ENCODE results near the gene AKAP9. TPM values are rescaled to one million over a fixed set of nuclear protein-coding genes. Genes with fewer than 3 reads are reported as not detected.
"Not testable (repeated sequence)": the region's sequence is repeated elsewhere in the genome, so short reads cannot be mapped to it uniquely, and the experiment has no call there.

AKAP9 gene
- total and polyA plus RNA-seq, 4 donors, result 13.8 to 81.2 (median 38.6) TPM

DNA sequence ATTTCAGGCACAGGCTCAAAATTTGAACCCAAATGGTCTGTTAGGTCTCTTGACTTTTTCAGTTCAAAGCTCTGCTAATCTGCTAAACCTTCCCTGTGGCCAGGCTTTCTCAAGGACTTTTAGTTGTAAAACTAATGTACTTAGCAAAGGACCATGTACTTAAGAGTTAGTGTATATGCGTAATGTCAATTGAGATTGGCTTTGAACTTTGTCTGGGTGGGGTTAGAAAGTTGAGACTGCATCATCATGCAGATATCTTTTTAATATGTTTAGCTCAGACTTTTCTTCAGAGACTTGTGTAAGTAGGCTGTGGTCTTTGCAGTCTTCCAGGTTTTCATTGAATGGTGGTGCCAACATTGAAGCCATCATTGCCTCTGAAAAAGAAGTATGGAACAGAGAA is 159.9 kb downstream of the AKAP9 start:
- no peaks in the 10 kb centered on the region for H3K4me1 ChIP-seq (ENCODE audit: control insufficient read depth in 1 of 2, insufficient read depth in 2 of 2, low read length in 2 of 2)
- DNase-seq, result no peak
- H3K27me3 ChIP-seq (ENCODE audit: control insufficient read depth in 1 of 2, insufficient read depth in 2 of 2, low read length in 1 of 2), result no peaks in the 10 kb centered on the region
- ATAC-seq (ENCODE audit: low FRiP score), result no peak
- H3K27ac ChIP-seq (ENCODE audit: low read depth in 1 of 2, low read length in 2 of 2), result no peak overlapping the region
- H3K9me3 ChIP-seq (ENCODE audit: control insufficient read depth, low read length), result no peaks in the 10 kb centered on the region
- 97 to 98% methylated on average over 1 of the region's 1 CpG for WGBS, 2 donors
- intact Hi-C loops (cut with DNase I), result loop anchor here in 1 of 2 donors (10.0 kb wide), 1 partner anchor 124 kb away; no protein-coding TSS in a partner anchor
- H3K4me3 ChIP-seq (ENCODE audit: low read length in 2 of 2), result no peak overlapping the region
- peaks cover 7 to 15% of the 10 kb centered on the region in 2 donors for H3K36me3 ChIP-seq (ENCODE audit: control insufficient read depth in 1 of 2, insufficient read depth in 2 of 2, low read length in 1 of 2)

DNA sequence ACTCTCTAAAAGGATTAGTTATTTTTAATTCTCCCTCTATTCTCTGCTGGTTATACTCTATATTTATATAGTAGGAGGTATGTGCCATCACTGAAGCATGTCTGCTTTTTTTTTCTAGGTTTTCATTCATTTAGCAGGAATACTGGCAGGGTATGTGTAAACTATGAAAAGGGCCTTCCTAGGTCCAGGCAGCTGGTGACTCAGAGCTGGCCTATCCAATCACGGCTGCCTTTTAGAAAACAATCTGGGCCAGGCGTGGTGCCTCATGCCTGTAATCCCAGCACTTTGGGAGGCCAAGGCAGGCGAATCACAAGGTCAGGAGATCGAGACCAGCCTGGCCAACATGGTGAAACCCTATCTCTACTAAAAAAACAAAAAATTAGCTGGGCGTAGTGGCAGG is 162.2 kb downstream of the AKAP9 start:
- not testable (repeated sequence) for H3K27ac ChIP-seq (ENCODE audit: low read depth in 1 of 2, low read length in 2 of 2); DNase-seq; H3K9me3 ChIP-seq (ENCODE audit: control insufficient read depth, low read length); H3K4me3 ChIP-seq (ENCODE audit: low read length in 2 of 2); H3K36me3 ChIP-seq (ENCODE audit: control insufficient read depth in 1 of 2, insufficient read depth in 2 of 2, low read length in 1 of 2); H3K27me3 ChIP-seq (ENCODE audit: control insufficient read depth in 1 of 2, insufficient read depth in 2 of 2, low read length in 1 of 2); H3K4me1 ChIP-seq (ENCODE audit: control insufficient read depth in 1 of 2, insufficient read depth in 2 of 2, low read length in 2 of 2); ATAC-seq (ENCODE audit: low FRiP score)
- WGBS, 2 donors, result 95 to 96% methylated on average over 5 of the region's 5 CpGs
- intact Hi-C loops (cut with DNase I), result loop anchor here in 1 of 2 donors (10.0 kb wide), 1 partner anchor 122 kb away; no protein-coding TSS in a partner anchor

DNA sequence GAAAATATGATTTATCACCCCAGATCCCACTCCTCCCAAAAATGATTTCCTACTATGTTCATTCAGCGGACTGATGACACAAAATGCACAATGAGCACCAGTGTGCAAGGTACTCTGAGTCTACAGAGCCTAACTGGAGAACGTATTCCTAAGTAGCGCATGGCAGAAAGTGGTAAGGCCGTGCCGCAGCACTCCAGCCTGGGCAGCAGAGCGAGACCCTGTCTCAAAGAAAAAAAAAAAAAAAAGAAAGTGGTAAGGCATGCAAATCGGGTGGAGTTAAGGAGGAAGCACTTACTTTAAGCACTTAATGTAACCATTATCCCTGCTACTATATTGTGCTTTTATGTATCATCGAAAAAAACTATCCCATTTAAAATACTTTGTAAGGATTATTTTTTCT is 168.2 kb downstream of the AKAP9 start:
- Histone ChIP-seq H3K27me3 (ENCODE audit: control insufficient read depth in 1 of 2, insufficient read depth in 2 of 2, low read length in 1 of 2) (no peaks in the 10 kb centered on the region), H3K4me1 (ENCODE audit: control insufficient read depth in 1 of 2, insufficient read depth in 2 of 2, low read length in 2 of 2) (no peaks in the 10 kb centered on the region), H3K4me3 (ENCODE audit: low read length in 2 of 2) (no peak overlapping the region), H3K27ac (ENCODE audit: low read depth in 1 of 2, low read length in 2 of 2) (no peak overlapping the region), H3K9me3 (ENCODE audit: control insufficient read depth, low read length) (no peaks in the 10 kb centered on the region), H3K36me3 (ENCODE audit: control insufficient read depth in 1 of 2, insufficient read depth in 2 of 2, low read length in 1 of 2) (no peaks in the 10 kb centered on the region)
- no peak for ATAC-seq (ENCODE audit: low FRiP score)
- DNase-seq, result no peak
- intact Hi-C loops (cut with DNase I), result loop anchor here in 1 of 2 donors (10.0 kb wide), 1 partner anchor 116 kb away; no protein-coding TSS in a partner anchor
- 92 to 97% methylated on average over 8 of the region's 8 CpGs for WGBS, 2 donors

DNA sequence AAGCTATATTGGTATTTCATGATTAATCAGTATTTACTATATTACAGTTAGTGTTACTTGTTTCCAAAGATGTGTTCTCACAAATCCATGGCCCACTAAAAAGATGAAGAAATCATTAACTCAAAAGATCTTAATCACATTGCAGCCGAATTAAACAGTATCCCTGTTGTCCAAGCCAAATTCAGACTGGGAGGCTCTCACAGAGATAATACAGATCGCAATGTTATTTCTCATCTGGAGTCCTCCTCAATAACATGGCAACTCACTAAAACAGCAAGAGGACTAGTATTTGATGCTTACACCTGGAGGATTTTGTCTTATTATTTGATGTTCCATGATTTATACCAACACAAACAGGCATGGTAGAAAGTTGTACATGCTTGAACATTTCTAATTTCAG is 170.2 kb downstream of the AKAP9 start:
- DNase-seq (no peak), ATAC-seq (ENCODE audit: low FRiP score) (no peak)
- intact Hi-C loops (cut with DNase I), result no loop called here
- peaks cover 0 to under 1% of the 10 kb centered on the region in 2 donors for H3K36me3 ChIP-seq (ENCODE audit: control insufficient read depth in 1 of 2, insufficient read depth in 2 of 2, low read length in 1 of 2)
- H3K27ac ChIP-seq (ENCODE audit: low read depth in 1 of 2, low read length in 2 of 2), result no peak overlapping the region
- H3K27me3 ChIP-seq (ENCODE audit: control insufficient read depth in 1 of 2, insufficient read depth in 2 of 2, low read length in 1 of 2), result no peaks in the 10 kb centered on the region
- no peak overlapping the region for H3K4me3 ChIP-seq (ENCODE audit: low read length in 2 of 2)
- 85 to 88% methylated on average over 2 of the region's 2 CpGs for WGBS, 2 donors
- H3K4me1 ChIP-seq (ENCODE audit: control insufficient read depth in 1 of 2, insufficient read depth in 2 of 2, low read length in 2 of 2), result no peaks in the 10 kb centered on the region
- no peaks in the 10 kb centered on the region for H3K9me3 ChIP-seq (ENCODE audit: control insufficient read depth, low read length)

DNA sequence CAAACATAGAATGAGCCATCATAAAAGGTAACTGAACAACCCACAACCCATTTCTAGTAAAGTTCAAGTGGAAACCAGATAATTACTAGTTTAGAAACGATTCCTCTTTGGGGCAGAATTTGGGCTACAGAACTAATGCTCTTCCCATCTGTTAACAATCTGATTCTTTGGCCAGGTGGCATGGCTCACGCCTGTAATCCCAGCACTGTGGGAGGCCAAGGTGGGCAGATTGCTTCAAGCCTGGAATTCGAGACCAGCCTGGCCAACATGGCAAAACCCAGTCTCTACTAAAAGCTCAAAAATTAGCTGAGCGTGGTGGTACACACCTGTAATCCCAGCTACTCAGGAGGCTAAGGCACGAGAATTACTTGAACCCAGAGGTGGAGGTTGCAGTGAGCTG is 175.2 kb downstream of the AKAP9 start:
- H3K27me3 ChIP-seq (ENCODE audit: control insufficient read depth in 1 of 2, insufficient read depth in 2 of 2, low read length in 1 of 2), result no peaks in the 10 kb centered on the region
- DNase-seq (no peak), ATAC-seq (ENCODE audit: low FRiP score) (no peak)
- H3K4me1 ChIP-seq (ENCODE audit: control insufficient read depth in 1 of 2, insufficient read depth in 2 of 2, low read length in 2 of 2), result no peaks in the 10 kb centered on the region
- H3K4me3 ChIP-seq (ENCODE audit: low read length in 2 of 2), result no peak overlapping the region
- H3K27ac ChIP-seq (ENCODE audit: low read depth in 1 of 2, low read length in 2 of 2), result no peak overlapping the region
- WGBS, 2 donors, result 96 to 97% methylated on average over 5 of the region's 5 CpGs
- H3K9me3 ChIP-seq (ENCODE audit: control insufficient read depth, low read length), result no peaks in the 10 kb centered on the region
- intact Hi-C loops (cut with DNase I), result no loop called here
- H3K36me3 ChIP-seq (ENCODE audit: control insufficient read depth in 1 of 2, insufficient read depth in 2 of 2, low read length in 1 of 2), result peaks cover 0 to 2% of the 10 kb centered on the region in 2 donors

DNA sequence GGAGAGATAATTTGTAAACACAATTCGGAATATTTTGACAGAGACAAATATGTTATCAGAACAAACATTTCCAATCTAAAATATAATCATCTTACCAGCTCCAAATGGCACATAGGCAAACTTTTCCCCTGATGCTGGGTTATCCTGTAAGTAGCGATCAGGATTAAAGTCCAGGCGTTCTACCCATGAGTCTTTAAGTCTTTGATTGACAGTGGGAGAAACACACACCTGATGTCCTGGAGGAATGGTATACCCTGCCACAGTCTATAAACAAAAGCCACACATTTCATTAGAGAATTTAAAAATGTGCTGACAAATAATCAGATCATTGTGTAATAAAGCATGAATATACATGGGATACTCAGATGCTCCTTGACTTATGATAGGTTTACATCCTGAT is 176.3 kb downstream of the AKAP9 start:
- no peak for DNase-seq
- no peak overlapping the region for H3K27ac ChIP-seq (ENCODE audit: low read depth in 1 of 2, low read length in 2 of 2)
- H3K27me3 ChIP-seq (ENCODE audit: control insufficient read depth in 1 of 2, insufficient read depth in 2 of 2, low read length in 1 of 2), result no peaks in the 10 kb centered on the region
- intact Hi-C loops (cut with DNase I), result no loop called here
- 91 to 96% methylated on average over 3 of the region's 3 CpGs for WGBS, 2 donors
- H3K4me3 ChIP-seq (ENCODE audit: low read length in 2 of 2), result no peak overlapping the region
- no peaks in the 10 kb centered on the region for H3K4me1 ChIP-seq (ENCODE audit: control insufficient read depth in 1 of 2, insufficient read depth in 2 of 2, low read length in 2 of 2)
- H3K36me3 ChIP-seq (ENCODE audit: control insufficient read depth in 1 of 2, insufficient read depth in 2 of 2, low read length in 1 of 2), result peaks cover 0 to 4% of the 10 kb centered on the region in 2 donors
- H3K9me3 ChIP-seq (ENCODE audit: control insufficient read depth, low read length), result no peaks in the 10 kb centered on the region
- no peak for ATAC-seq (ENCODE audit: low FRiP score)

DNA sequence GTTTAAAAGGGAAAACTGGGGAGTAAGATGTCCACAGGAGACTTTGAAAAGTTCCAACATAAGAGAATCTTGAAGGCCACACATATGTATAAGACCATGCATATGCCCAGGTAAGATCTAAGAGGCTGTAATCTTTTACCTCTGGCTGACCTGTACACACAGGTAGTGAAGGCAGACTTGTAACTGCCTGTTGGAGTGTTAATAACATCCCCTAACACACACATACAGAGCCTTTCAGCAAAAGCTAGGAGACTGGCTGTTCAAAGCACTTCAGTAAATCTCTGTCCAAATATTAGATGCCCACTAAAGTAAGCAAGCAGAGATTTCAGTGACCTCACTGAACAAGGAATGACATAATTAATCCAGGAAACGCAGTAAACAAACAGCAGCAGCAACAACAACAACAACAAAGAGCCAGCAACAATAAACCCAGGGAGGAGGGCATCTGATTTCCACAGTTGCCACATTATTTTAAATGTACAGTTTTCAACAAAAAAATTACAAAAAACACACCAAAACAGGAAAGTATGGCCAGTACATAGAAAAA is 178.6 kb downstream of the AKAP9 start:
- DNase-seq (no peak), ATAC-seq (ENCODE audit: low FRiP score) (no peak)
- Histone ChIP-seq H3K27ac (ENCODE audit: low read depth in 1 of 2, low read length in 2 of 2) (no peak overlapping the region), H3K4me3 (ENCODE audit: low read length in 2 of 2) (no peak overlapping the region), H3K9me3 (ENCODE audit: control insufficient read depth, low read length) (no peaks in the 10 kb centered on the region), H3K4me1 (ENCODE audit: control insufficient read depth in 1 of 2, insufficient read depth in 2 of 2, low read length in 2 of 2) (no peaks in the 10 kb centered on the region), H3K27me3 (ENCODE audit: control insufficient read depth in 1 of 2, insufficient read depth in 2 of 2, low read length in 1 of 2) (no peaks in the 10 kb centered on the region), H3K36me3 (ENCODE audit: control insufficient read depth in 1 of 2, insufficient read depth in 2 of 2, low read length in 1 of 2) (peaks cover 0 to 4% of the 10 kb centered on the region in 2 donors)
- intact Hi-C loops (cut with DNase I), result no loop called here
- 92 to 94% methylated on average over 1 of the region's 1 CpG for WGBS, 2 donors

DNA sequence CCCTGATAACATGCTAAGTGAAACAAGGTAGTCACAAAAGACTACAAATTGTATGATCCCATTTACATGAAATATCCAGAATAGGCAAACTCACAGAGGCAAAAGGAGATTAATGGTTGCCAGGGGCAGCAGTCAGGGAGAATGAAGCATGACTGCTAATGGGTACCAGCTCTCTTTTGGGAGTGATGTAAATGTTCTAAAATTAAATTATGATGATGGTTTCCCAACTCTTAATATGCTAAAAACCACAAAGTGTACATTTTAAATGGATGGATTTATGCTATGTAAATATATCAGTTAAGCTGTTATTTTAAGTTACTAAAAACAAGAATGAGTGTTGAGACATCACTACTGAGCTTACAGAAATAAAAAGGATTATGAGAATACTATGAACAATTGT is 181.0 kb downstream of the AKAP9 start:
- ATAC-seq (ENCODE audit: low FRiP score) (no peak), DNase-seq (no peak)
- H3K4me1 ChIP-seq (ENCODE audit: control insufficient read depth in 1 of 2, insufficient read depth in 2 of 2, low read length in 2 of 2), result no peaks in the 10 kb centered on the region
- intact Hi-C loops (cut with DNase I), result no loop called here
- H3K9me3 ChIP-seq (ENCODE audit: control insufficient read depth, low read length), result no peaks in the 10 kb centered on the region
- no peak overlapping the region for H3K4me3 ChIP-seq (ENCODE audit: low read length in 2 of 2)
- H3K27me3 ChIP-seq (ENCODE audit: control insufficient read depth in 1 of 2, insufficient read depth in 2 of 2, low read length in 1 of 2), result no peaks in the 10 kb centered on the region
- peaks cover 0 to 2% of the 10 kb centered on the region in 2 donors for H3K36me3 ChIP-seq (ENCODE audit: control insufficient read depth in 1 of 2, insufficient read depth in 2 of 2, low read length in 1 of 2)
- H3K27ac ChIP-seq (ENCODE audit: low read depth in 1 of 2, low read length in 2 of 2), result no peak overlapping the region

DNA sequence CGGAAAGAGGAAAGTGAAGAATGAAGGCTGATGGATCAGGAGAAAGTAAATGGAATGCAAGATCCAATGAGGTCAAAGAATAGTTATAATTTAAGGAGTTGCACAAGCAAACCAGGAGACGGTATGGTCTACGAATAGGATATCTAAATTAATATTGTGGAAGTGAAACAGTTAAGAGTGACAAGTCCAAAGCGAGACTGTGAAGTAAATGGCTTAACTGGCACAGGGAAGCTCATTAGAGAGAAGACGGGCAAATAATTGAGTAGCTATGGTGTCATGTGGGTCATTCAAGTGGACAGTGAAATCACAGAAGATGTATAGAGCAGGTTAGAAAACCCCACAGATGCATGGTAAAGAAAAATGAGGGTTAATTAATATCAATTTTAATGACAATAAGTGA is 190.4 kb downstream of the AKAP9 start:
- no peak overlapping the region for H3K27ac ChIP-seq (ENCODE audit: low read depth in 1 of 2, low read length in 2 of 2)
- 91 to 94% methylated on average over 5 of the region's 5 CpGs for WGBS, 2 donors
- H3K4me3 ChIP-seq (ENCODE audit: low read length in 2 of 2), result no peak overlapping the region
- DNase-seq (no peak), ATAC-seq (ENCODE audit: low FRiP score) (no peak)
- no peaks in the 10 kb centered on the region for H3K4me1 ChIP-seq (ENCODE audit: control insufficient read depth in 1 of 2, insufficient read depth in 2 of 2, low read length in 2 of 2)
- intact Hi-C loops (cut with DNase I), result loop anchor here in 1 of 2 donors (5.0 to 10.0 kb wide), 4 partner anchors 46 to 396 kb away; partner anchors contain the start of genes AKAP9, GATAD1, LRRD1 and PEX1
- H3K27me3 ChIP-seq (ENCODE audit: control insufficient read depth in 1 of 2, insufficient read depth in 2 of 2, low read length in 1 of 2), result no peaks in the 10 kb centered on the region
- H3K9me3 ChIP-seq (ENCODE audit: control insufficient read depth, low read length), result no peaks in the 10 kb centered on the region
- no peaks in the 10 kb centered on the region for H3K36me3 ChIP-seq (ENCODE audit: control insufficient read depth in 1 of 2, insufficient read depth in 2 of 2, low read length in 1 of 2)
